Measurements from ENCODE around the gene WWOX.

- TF ChIP-seq CTCF (IDR thresholded peaks at IDR 0.05) (no peak), EZH2 (IDR thresholded peaks at IDR 0.05; ENCODE audit: borderline replicate concordance, insufficient read depth, low read depth, low read length, poor library complexity, severe bottlenecking) (no peak)
These were observed 489.9 kb downstream of the WWOX start for GRCh38 chr16:78589331-78589730.
